HCT116 (cell line): Measurements from ENCODE around the gene EVX2. TPM values are rescaled to one million over a fixed set of nuclear protein-coding genes. Genes with fewer than 3 reads are reported as not detected.

ENCODE experiments used
- ATAC-seq: fragments of 200-7000 bp; cut with Tn5 transposase; 2 replicates; pipeline ENCODE4 v1.9.1; 2020; ENCODE audit warnings: mild to moderate bottlenecking, moderate library complexity
- BruUV-seq: library from RNA; stranded (reverse); fragments of 400-500 nt; replicated peaks from 2 replicates; lab custom pipeline; 2021; lab: Mats Ljungman, UMichigan
- CTCF ChIA-PET: fragments of 300-600 bp; sonication (Branson Sonifier 250); formaldehyde crosslinking; loops from one replicate; lab custom pipeline; 2021; ENCODE audit warnings: antibody characterized with exemption; lab: Charles Lee
- POLR2A ChIA-PET: fragments of 300-600, 350-600 bp; sonication (Branson Sonifier 250); formaldehyde crosslinking; loops from one replicate; lab custom pipeline; 2021; ENCODE audit warnings: antibody characterized with exemption; lab: Charles Lee
- RAD21 ChIA-PET, 2 experiments: fragments of 300-600 bp; sonication (Branson Sonifier 250); formaldehyde crosslinking; loops; one replicate each; lab custom pipeline; 2023; ENCODE audit warnings: low total read pairs in 2 of 2; ENCODE audit not compliant: uncharacterized antibody in 2 of 2, unreplicated experiment in 2 of 2, low non-redundant PET in 1 of 2; lab: Charles Lee
- DNase-seq: peaks from one replicate; pipeline ENCODE4 v3.0.0-alpha.2; 2010; ENCODE audit warnings: low read depth, low spot score
- H2AFZ ChIP-seq: fragments of 200-600 bp; shearing (Covaris generic), sonication (generic); 2 replicates; pipeline ENCODE4 v1.6.1; 2017; ENCODE audit warnings: low read depth, mixed run types, mixed read lengths, antibody characterized with exemption, low read length; ENCODE audit not compliant: poor library complexity, severe bottlenecking
- H3K27ac ChIP-seq: 2 replicates; pipeline ENCODE4 v1.5.1; 2012; ENCODE audit warnings: low read depth, low read length
- H3K27me3 ChIP-seq: fragments of 200-600 bp; sonication (generic); 2 replicates; pipeline ENCODE4 v1.6.1; 2016; ENCODE audit warnings: mixed run types, low read length, mixed read lengths; ENCODE audit not compliant: insufficient read depth
- H3K36me3 ChIP-seq, 2 experiments: fragments of 200-500 bp in 1 of 2; fragments of 200-600 bp in 1 of 2; sonication (Bioruptor generic) in 1 of 2; sonication (generic) in 1 of 2; 2 replicates each; pipeline versions ENCODE4 v1.5.1 to v1.6.1; 2014 to 2016; ENCODE audit warnings: low read length in 2 of 2, inconsistent platforms in 1 of 2, mixed read lengths in 1 of 2, mixed run types in 1 of 2; ENCODE audit not compliant: insufficient read depth in 2 of 2, control insufficient read depth in 1 of 2
- H3K4me1 ChIP-seq, 2 experiments: fragments of 200-600 bp in 1 of 2; sonication (generic) in 1 of 2; 2 replicates each; pipeline versions ENCODE4 v1.5.1 to v1.6.1; 2012 to 2017; ENCODE audit warnings: low read length in 2 of 2, inconsistent platforms in 1 of 2, mild to moderate bottlenecking in 1 of 2, mixed read lengths in 1 of 2, mixed run types in 1 of 2, moderate library complexity in 1 of 2; ENCODE audit not compliant: insufficient read depth in 2 of 2, control insufficient read depth in 1 of 2
- H3K4me2 ChIP-seq: fragments of 200-600 bp; sonication (generic); 2 replicates; pipeline ENCODE4 v1.6.1; 2017; ENCODE audit warnings: mixed run types, low read length, mixed read lengths
- H3K4me3 ChIP-seq, 2 experiments: fragments of 200-600 bp in 1 of 2; sonication (generic) in 1 of 2; replicated peaks in 1 of 2; 2 replicates each; pipeline ENCODE4 v1.5.1; 2011 to 2016; ENCODE audit warnings: low read length in 2 of 2, control low read depth in 1 of 2, low read depth in 1 of 2, mild to moderate bottlenecking in 1 of 2, mixed read lengths in 1 of 2, mixed run types in 1 of 2
- H3K79me2 ChIP-seq: fragments of 200-600 bp; sonication (generic); 2 replicates; pipeline ENCODE4 v1.6.1; 2017; ENCODE audit warnings: mild to moderate bottlenecking, mixed run types, low read length, moderate library complexity, mixed read lengths; ENCODE audit not compliant: insufficient read depth
- H3K9ac ChIP-seq: fragments of 200-600 bp; sonication (generic); 2 replicates; pipeline ENCODE4 v1.6.1; 2016; ENCODE audit warnings: low read length, mixed read lengths
- H3K9me2 ChIP-seq: fragments of 200-600 bp; sonication (generic), shearing (Covaris generic); 2 replicates; pipeline ENCODE4 v1.6.1; 2017; ENCODE audit warnings: mixed run types, mild to moderate bottlenecking, moderate library complexity; ENCODE audit not compliant: insufficient read depth
- H3K9me3 ChIP-seq, 2 experiments: fragments of 200-500 bp in 1 of 2; fragments of 200-600 bp in 1 of 2; sonication (Bioruptor generic) in 1 of 2; sonication (generic) in 1 of 2; 2 replicates each; pipeline ENCODE4 v1.6.1; 2014 to 2017; ENCODE audit warnings: low read length in 2 of 2, mixed read lengths in 2 of 2, inconsistent platforms in 1 of 2, low read depth in 1 of 2, mild to moderate bottlenecking in 1 of 2, mixed run types in 1 of 2, moderate library complexity in 1 of 2; ENCODE audit not compliant: control insufficient read depth in 1 of 2, insufficient read depth in 1 of 2
- H4K20me1 ChIP-seq: fragments of 200-600 bp; sonication (generic), shearing (Covaris generic); 2 replicates; pipeline ENCODE4 v1.6.1; 2017; ENCODE audit warnings: mixed run types, mild to moderate bottlenecking, moderate library complexity; ENCODE audit not compliant: insufficient read depth
- CBX3 ChIP-seq: IDR thresholded peaks from 2 replicates; pipeline ENCODE4 v1.6.1; 2012; ENCODE audit warnings: low read depth
- CEBPB ChIP-seq: IDR thresholded peaks from 2 replicates; pipeline ENCODE4 v1.6.1; 2012; ENCODE audit warnings: low read depth
- CTCF ChIP-seq, 3 experiments: fragments of 200-600 bp in 1 of 3; sonication (generic) in 1 of 3; IDR thresholded peaks in 2 of 3; conservative IDR thresholded peaks in 1 of 3; 2 replicates each; pipeline ENCODE4 v1.5.1; 2012 to 2017; ENCODE audit warnings: low read depth in 2 of 3, low read length in 2 of 3, antibody characterized with exemption in 1 of 3, borderline replicate concordance in 1 of 3, control low read depth in 1 of 3, mild to moderate bottlenecking in 1 of 3, mixed read lengths in 1 of 3, mixed run types in 1 of 3, moderate library complexity in 1 of 3; ENCODE audit not compliant: insufficient read depth in 1 of 3
- EGR1 ChIP-seq: IDR thresholded peaks from 2 replicates; pipeline ENCODE4 v1.6.1; 2012; ENCODE audit warnings: low read depth
- ELF1 ChIP-seq: IDR thresholded peaks from 2 replicates; pipeline ENCODE4 v1.6.1; 2012; ENCODE audit warnings: low read depth, borderline replicate concordance
- EZH2 ChIP-seq: fragments of 200-600 bp; sonication (generic); IDR thresholded peaks from 2 replicates; pipeline ENCODE4 v1.6.1; 2017; ENCODE audit warnings: antibody characterized with exemption, mixed run types
- EZH2phosphoT487 ChIP-seq: fragments of 200-600 bp; IDR thresholded peaks from 2 replicates; pipeline ENCODE4 v1.6.1; 2018; ENCODE audit warnings: antibody characterized with exemption, borderline replicate concordance
- FOSL1 ChIP-seq: IDR thresholded peaks from 2 replicates; pipeline ENCODE4 v1.6.1; 2012; ENCODE audit warnings: low read depth
- MAX ChIP-seq: IDR thresholded peaks from 2 replicates; pipeline ENCODE4 v1.6.1; 2012
- POLR2A ChIP-seq: IDR thresholded peaks from 2 replicates; pipeline ENCODE4 v1.7.0; 2011; ENCODE audit warnings: borderline replicate concordance; ENCODE audit not compliant: insufficient read depth, insufficient read length; ENCODE audit errors: extremely low read depth
- POLR2AphosphoS5 ChIP-seq: IDR thresholded peaks from 2 replicates; pipeline ENCODE4 v1.6.1; 2011; ENCODE audit warnings: mild to moderate bottlenecking, low read depth, low read length, moderate library complexity
- REST ChIP-seq: IDR thresholded peaks from 2 replicates; pipeline ENCODE4 v1.6.1; 2012; ENCODE audit warnings: low read depth
- SP1 ChIP-seq: IDR thresholded peaks from 2 replicates; pipeline ENCODE4 v1.6.1; 2012; ENCODE audit warnings: low read depth
- TCF7L2 ChIP-seq: IDR thresholded peaks from 2 replicates; pipeline ENCODE4 v1.7.0; 2011; ENCODE audit warnings: borderline replicate concordance, inconsistent platforms; ENCODE audit not compliant: insufficient read depth, insufficient read length; ENCODE audit errors: extremely low read depth
- YY1 ChIP-seq: IDR thresholded peaks from 2 replicates; pipeline ENCODE4 v1.6.1; 2011; ENCODE audit warnings: low read length, low read depth, moderate library complexity, mild to moderate bottlenecking; ENCODE audit not compliant: insufficient replicate concordance; ENCODE audit errors: extremely low read depth
- ZBTB33 ChIP-seq: IDR thresholded peaks from 2 replicates; pipeline ENCODE4 v1.6.1; 2011; ENCODE audit warnings: mild to moderate bottlenecking, low read length, moderate library complexity; ENCODE audit not compliant: insufficient replicate concordance; ENCODE audit errors: extremely low read depth
- ZFX ChIP-seq: fragments of 450-650 bp; IDR thresholded peaks from 2 replicates; pipeline ENCODE4 v1.6.1; 2017
- ZNF274 ChIP-seq: fragments of 200-500 bp; sonication (Bioruptor generic); IDR thresholded peaks from 2 replicates; pipeline ENCODE4 v1.6.1; 2014; ENCODE audit warnings: mild to moderate bottlenecking, low read depth, low read length, inconsistent platforms
- intact Hi-C: fragments of 100-400 bp; cut with micrococcal nuclease; formaldehyde crosslinking; loops from 2 replicates; pipeline ENCODE4 v1.10.0; 2022
- total RNA-seq: library from RNA; stranded (reverse); gene quantifications from one replicate; pipeline ENCODE4 v1.2.1, GENCODE V29; 2021; ENCODE audit not compliant: unreplicated experiment

EVX2 gene
- total RNA-seq, 1 experiment from 2014 or later = not detected

- CTCF ChIA-PET = interaction anchor here (1.0 to 2.1 kb wide), 4 partner anchors 11 to 1027 kb away, joined by 3 to 11 read pairs (median 4); no protein-coding TSS in a partner anchor
- RAD21 ChIA-PET = no interaction called here
- Histone ChIP-seq H3K9me3 (no peaks in the 10 kb centered on the region), H3K4me3 (no peak overlapping the region), H2AFZ (no peak overlapping the region), H3K9ac (no peak overlapping the region), H3K4me2 (no peak overlapping the region), H3K9me2 (no peaks in the 10 kb centered on the region), H3K36me3 (no peaks in the 10 kb centered on the region), H3K79me2 (no peaks in the 10 kb centered on the region), H3K4me1 (peaks cover 0 to 5% of the 10 kb centered on the region in 2 experiments; a peak in 1 of 4 replicates), H3K27me3 (no peaks in the 10 kb centered on the region), H3K27ac (no peak overlapping the region), H4K20me1 (no peaks in the 10 kb centered on the region)
- BruUV-seq = no TSS peak
- ATAC-seq = no peak
- intact Hi-C loops = no loop called here
- POLR2A ChIA-PET = interaction anchor here (0.7 kb wide), 1 partner anchor 24 kb away, joined by 3 read pairs; no protein-coding TSS in a partner anchor
- TF ChIP-seq ZBTB33 = no peak
- no peak for TF ChIP-seq SP1
- no peak for TF ChIP-seq FOSL1
- no peak for TF ChIP-seq CBX3
- TF ChIP-seq CEBPB = no peak
- TF ChIP-seq ZFX = no peak
- no peak for TF ChIP-seq YY1
- no peak for TF ChIP-seq POLR2AphosphoS5
- TF ChIP-seq TCF7L2 = no peak
- TF ChIP-seq ELF1 = no peak
- no peak for TF ChIP-seq EGR1
- no peak for TF ChIP-seq EZH2
- no peak for TF ChIP-seq POLR2A
- TF ChIP-seq MAX = no peak
- no peak for TF ChIP-seq REST
- TF ChIP-seq ZNF274 = no peak
- TF ChIP-seq EZH2phosphoT487 = no peak
- TF ChIP-seq CTCF (IDR thresholded peaks at IDR 0.05 in 2 of 3, conservative IDR thresholded peaks at IDR 0.05 in 1 of 3; ENCODE audit: borderline replicate concordance in 1 of 3, insufficient read depth in 1 of 3, low read depth in 2 of 3, low read length in 2 of 3) = no peak
- DNase-seq = no peak
Observed at GRCh38 chr2:176121190-176122051, 37.7 kb upstream of the EVX2 start.
